HEK293 (cell line): ENCODE measurements around the gene ARMH3.

ENCODE experiments used
- CTCF ChIA-PET: fragments of 350-600 bp; formaldehyde crosslinking; extraction: SDS; loops from one replicate; lab custom pipeline; 2021; ENCODE audit warnings: antibody characterized with exemption; lab: Yijun Ruan, JAX
- POLR2A ChIA-PET: fragments of 300-600 bp; formaldehyde crosslinking; extraction: SDS; loops from one replicate; lab custom pipeline; 2020; ENCODE audit warnings: antibody characterized with exemption, inconsistent platforms; lab: Yijun Ruan, JAX
- H3K27ac ChIP-seq: fragments of 200-500 bp; sonication (Bioruptor generic); 2 replicates; pipeline ENCODE4 v1.5.1; 2014; ENCODE audit warnings: low read depth, low read length, control low read depth, inconsistent platforms; ENCODE audit errors: extremely low read depth
- H3K36me3 ChIP-seq, 2 experiments: fragments of 200-500 bp in 1 of 2; sonication (Bioruptor generic) in 1 of 2; 1 replicate in 1 of 2; 2 replicates in 1 of 2; pipeline ENCODE4 v1.5.1; 2014 to 2017; ENCODE audit warnings: inconsistent platforms in 2 of 2, low read length in 2 of 2; ENCODE audit not compliant: control insufficient read depth in 2 of 2, insufficient read depth in 1 of 2
- H3K4me1 ChIP-seq: fragments of 200-500 bp; sonication (Bioruptor generic); 2 replicates; pipeline ENCODE4 v1.5.1; 2014; ENCODE audit warnings: mild to moderate bottlenecking, low read length, inconsistent platforms; ENCODE audit not compliant: control insufficient read depth, insufficient read depth
- H3K4me3 ChIP-seq: 2 replicates; pipeline ENCODE4 v1.5.1; 2011; ENCODE audit warnings: low read depth, mild to moderate bottlenecking, control low read depth, low read length, moderate library complexity
- H3K9me3 ChIP-seq: fragments of 200-500 bp; sonication (Bioruptor generic); 2 replicates; pipeline ENCODE4 v1.5.1; 2014; ENCODE audit warnings: low read depth, low read length, inconsistent platforms; ENCODE audit not compliant: control insufficient read depth, insufficient read depth
- BCL11B ChIP-seq: fragments of 450-650 bp; formaldehyde crosslinking; IDR thresholded peaks from 2 replicates; pipeline ENCODE4 v1.5.1; 2016; ENCODE audit warnings: low read depth, missing biosample characterization, missing genetic modification characterization
- HOXD13 ChIP-seq: sonication (generic); formaldehyde crosslinking; IDR thresholded peaks from 2 replicates; pipeline ENCODE4 v1.8.0; 2022; ENCODE audit warnings: missing genetic modification reagents, borderline replicate concordance
- KLF16 ChIP-seq: fragments of 450-650 bp; formaldehyde crosslinking; IDR thresholded peaks from 2 replicates; pipeline ENCODE4 v1.5.1; 2017; ENCODE audit warnings: missing biosample characterization, missing genetic modification characterization
- MEIS1 ChIP-seq: sonication (generic); formaldehyde crosslinking; IDR thresholded peaks from 2 replicates; pipeline ENCODE4 v1.8.1; 2022; ENCODE audit warnings: missing genetic modification reagents, mild to moderate bottlenecking, borderline replicate concordance
- MYNN ChIP-seq: fragments of 450-650 bp; formaldehyde crosslinking; IDR thresholded peaks from 2 replicates; pipeline ENCODE4 v1.5.1; 2016; ENCODE audit warnings: missing biosample characterization, missing genetic modification characterization, borderline replicate concordance
- OSR2 ChIP-seq: fragments of 450-650 bp; formaldehyde crosslinking; IDR thresholded peaks from 2 replicates; pipeline ENCODE4 v1.5.1; 2016; ENCODE audit warnings: missing biosample characterization, missing genetic modification characterization
- SALL2 ChIP-seq: fragments of 450-650 bp; formaldehyde crosslinking; IDR thresholded peaks from 2 replicates; pipeline ENCODE4 v1.5.0; 2017; ENCODE audit warnings: missing biosample characterization, mild to moderate bottlenecking, missing genetic modification characterization, borderline replicate concordance
- SP7 ChIP-seq: fragments of 450-650 bp; formaldehyde crosslinking; IDR thresholded peaks from 2 replicates; pipeline ENCODE4 v1.5.1; 2016; ENCODE audit warnings: missing biosample characterization, missing genetic modification characterization
- ZBTB17 ChIP-seq: fragments of 450-650 bp; formaldehyde crosslinking; IDR thresholded peaks from 2 replicates; pipeline ENCODE4 v1.5.1; 2016; ENCODE audit warnings: missing biosample characterization, missing genetic modification characterization
- ZBTB8A ChIP-seq: fragments of 450-650 bp; formaldehyde crosslinking; IDR thresholded peaks from 2 replicates; pipeline ENCODE4 v1.5.1; 2016; ENCODE audit warnings: missing biosample characterization, missing genetic modification characterization
- ZFP3 ChIP-seq: fragments of 450-650 bp; formaldehyde crosslinking; IDR thresholded peaks from 2 replicates; pipeline ENCODE4 v1.5.1; 2016; ENCODE audit warnings: low read depth, missing biosample characterization, missing genetic modification characterization
- ZNF121 ChIP-seq: fragments of 450-650 bp; formaldehyde crosslinking; IDR thresholded peaks from 2 replicates; pipeline ENCODE4 v1.5.1; 2016; ENCODE audit warnings: missing biosample characterization, missing genetic modification characterization
- ZNF157 ChIP-seq: fragments of 450-650 bp; formaldehyde crosslinking; IDR thresholded peaks from 2 replicates; pipeline ENCODE4 v1.5.1; 2016; ENCODE audit warnings: missing biosample characterization, missing genetic modification characterization
- ZNF184 ChIP-seq: fragments of 450-650 bp; IDR thresholded peaks from 2 replicates; pipeline ENCODE4 v1.5.1; 2018; ENCODE audit warnings: missing biosample characterization, mild to moderate bottlenecking, missing genetic modification characterization
- ZNF211 ChIP-seq: fragments of 450-650 bp; formaldehyde crosslinking; IDR thresholded peaks from 2 replicates; pipeline ENCODE4 v1.5.1; 2016; ENCODE audit warnings: low read depth, missing biosample characterization, missing genetic modification characterization
- ZNF366 ChIP-seq: fragments of 450-650 bp; formaldehyde crosslinking; conservative IDR thresholded peaks from 2 replicates; pipeline ENCODE4 v1.5.1; 2016; ENCODE audit warnings: missing biosample characterization, missing genetic modification characterization
- ZNF514 ChIP-seq: fragments of 450-650 bp; formaldehyde crosslinking; IDR thresholded peaks from 2 replicates; pipeline ENCODE4 v1.5.1; 2016; ENCODE audit warnings: missing biosample characterization, missing genetic modification characterization
- ZNF548 ChIP-seq: fragments of 450-650 bp; formaldehyde crosslinking; IDR thresholded peaks from 2 replicates; pipeline ENCODE4 v1.5.1; 2016; ENCODE audit warnings: missing biosample characterization, missing genetic modification characterization
- ZSCAN16 ChIP-seq: fragments of 450-650 bp; formaldehyde crosslinking; IDR thresholded peaks from 2 replicates; pipeline ENCODE4 v1.5.1; 2016; ENCODE audit warnings: missing biosample characterization, missing genetic modification characterization
- TF ChIP-seq, protein P1 (sequence below): fragments of 450-650 bp; formaldehyde crosslinking; IDR thresholded peaks from 2 replicates; pipeline ENCODE4 v1.5.1; 2016; ENCODE audit warnings: missing biosample characterization, missing genetic modification characterization
- TF ChIP-seq, protein P2 (sequence below): fragments of 450-650 bp; formaldehyde crosslinking; IDR thresholded peaks from 2 replicates; pipeline ENCODE4 v1.5.1; 2016; ENCODE audit warnings: missing biosample characterization, missing genetic modification characterization
- TF ChIP-seq, protein P3 (sequence below): fragments of 450-650 bp; formaldehyde crosslinking; IDR thresholded peaks from 2 replicates; pipeline ENCODE4 v1.5.1; 2016; ENCODE audit warnings: missing biosample characterization, missing genetic modification characterization
- TF ChIP-seq, protein P4 (sequence below): fragments of 450-650 bp; formaldehyde crosslinking; IDR thresholded peaks from 2 replicates; pipeline ENCODE4 v1.5.1; 2017; ENCODE audit warnings: missing biosample characterization, missing genetic modification characterization

ARMH3 gene

DNA sequence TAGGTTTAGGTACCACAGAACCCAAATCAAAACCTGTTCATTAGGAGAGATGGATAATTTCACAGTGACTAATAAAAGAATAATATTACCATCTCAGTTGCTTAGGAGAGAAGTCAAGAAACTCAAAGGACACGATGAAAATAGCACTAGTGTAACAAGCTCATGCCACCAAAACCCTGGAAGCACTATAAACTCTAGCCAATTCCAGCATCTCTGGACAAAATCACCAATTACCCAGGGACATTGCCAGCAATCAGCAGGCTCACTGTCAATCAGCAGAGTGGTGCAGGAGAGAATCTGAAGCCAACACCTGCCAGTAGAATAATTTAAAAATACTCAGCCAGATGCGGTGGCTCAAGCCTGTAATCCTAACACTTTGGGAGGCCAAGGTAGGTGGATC is 88.9 kb downstream of the ARMH3 start:
- no peak overlapping the region for H3K27ac ChIP-seq
- CTCF ChIA-PET = interaction anchor here (1.1 kb wide), 1 partner anchor 77 kb away, joined by 3 read pairs; no protein-coding TSS in a partner anchor
- no peaks in the 10 kb centered on the region for H3K9me3 ChIP-seq
- peaks cover 20 to 31% of the 10 kb centered on the region in 2 experiments for H3K36me3 ChIP-seq
- peaks cover 6% of the 10 kb centered on the region for H3K4me1 ChIP-seq
- no peak overlapping the region for H3K4me3 ChIP-seq
- no peak for TF ChIP-seq ZNF548 (tag by site-specific recombination)
- no peak for TF ChIP-seq KLF16 (tag by site-specific recombination)
- TF ChIP-seq SP7 (tag by site-specific recombination) = no peak
- no peak for TF ChIP-seq ZNF366 (tag by site-specific recombination)
- no peak for TF ChIP-seq ZNF121 (tag by site-specific recombination)
- no peak for TF ChIP-seq ZFP3 (tag by site-specific recombination)
- TF ChIP-seq, protein P1, sequence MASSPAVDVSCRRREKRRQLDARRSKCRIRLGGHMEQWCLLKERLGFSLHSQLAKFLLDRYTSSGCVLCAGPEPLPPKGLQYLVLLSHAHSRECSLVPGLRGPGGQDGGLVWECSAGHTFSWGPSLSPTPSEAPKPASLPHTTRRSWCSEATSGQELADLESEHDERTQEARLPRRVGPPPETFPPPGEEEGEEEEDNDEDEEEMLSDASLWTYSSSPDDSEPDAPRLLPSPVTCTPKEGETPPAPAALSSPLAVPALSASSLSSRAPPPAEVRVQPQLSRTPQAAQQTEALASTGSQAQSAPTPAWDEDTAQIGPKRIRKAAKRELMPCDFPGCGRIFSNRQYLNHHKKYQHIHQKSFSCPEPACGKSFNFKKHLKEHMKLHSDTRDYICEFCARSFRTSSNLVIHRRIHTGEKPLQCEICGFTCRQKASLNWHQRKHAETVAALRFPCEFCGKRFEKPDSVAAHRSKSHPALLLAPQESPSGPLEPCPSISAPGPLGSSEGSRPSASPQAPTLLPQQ (tag by site-specific recombination) = no peak
- no peak for TF ChIP-seq ZNF157 (tag by site-specific recombination)
- no peak for TF ChIP-seq ZNF184
- POLR2A ChIA-PET = no interaction called here

DNA sequence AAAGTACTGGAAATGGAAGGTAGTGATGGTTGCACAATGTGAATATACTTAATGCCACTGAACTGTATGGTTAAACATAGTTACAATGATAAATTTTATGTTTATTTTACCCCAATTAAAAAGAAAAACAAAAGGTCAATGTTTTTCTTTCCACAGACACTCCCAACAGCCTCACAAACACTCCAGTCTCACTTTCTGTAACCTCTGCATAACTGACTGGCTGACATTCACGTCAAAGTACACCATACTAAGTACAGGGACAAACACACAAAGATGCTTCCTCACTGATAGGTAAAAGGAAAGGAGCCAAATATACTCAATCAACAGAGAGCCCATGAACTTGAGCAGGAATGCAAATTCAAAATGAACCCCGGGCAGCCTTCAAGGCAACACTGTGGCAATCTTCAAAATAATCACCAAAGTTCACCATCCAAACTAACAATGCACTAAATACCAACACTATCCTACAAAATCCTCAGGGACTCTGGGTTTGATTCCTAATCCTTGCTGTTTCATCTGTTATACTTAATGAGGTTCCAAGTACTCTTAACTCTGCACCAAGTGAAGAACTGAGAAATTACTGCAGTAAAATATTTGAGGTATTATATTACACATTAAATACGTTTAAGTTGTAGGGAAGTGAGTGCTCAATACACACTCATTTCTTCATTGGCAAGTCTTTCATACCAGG is 90.8 kb downstream of the ARMH3 start:
- no peak overlapping the region for H3K27ac ChIP-seq
- no peak overlapping the region for H3K4me3 ChIP-seq
- TF ChIP-seq ZNF211 (tag by site-specific recombination) = no peak
- no peak for TF ChIP-seq MYNN
- TF ChIP-seq, protein P2, sequence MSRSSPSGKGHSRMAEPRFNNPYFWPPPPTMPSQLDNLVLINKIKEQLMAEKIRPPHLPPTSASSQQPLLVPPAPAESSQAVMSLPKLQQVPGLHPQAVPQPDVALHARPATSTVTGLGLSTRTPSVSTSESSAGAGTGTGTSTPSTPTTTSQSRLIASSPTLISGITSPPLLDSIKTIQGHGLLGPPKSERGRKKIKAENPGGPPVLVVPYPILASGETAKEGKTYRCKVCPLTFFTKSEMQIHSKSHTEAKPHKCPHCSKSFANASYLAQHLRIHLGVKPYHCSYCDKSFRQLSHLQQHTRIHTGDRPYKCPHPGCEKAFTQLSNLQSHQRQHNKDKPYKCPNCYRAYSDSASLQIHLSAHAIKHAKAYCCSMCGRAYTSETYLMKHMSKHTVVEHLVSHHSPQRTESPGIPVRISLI (tag by site-specific recombination) = no peak
- no peak for TF ChIP-seq SALL2
- TF ChIP-seq HOXD13 (CRISPR knock-in tag) = no peak
- TF ChIP-seq, protein P3, sequence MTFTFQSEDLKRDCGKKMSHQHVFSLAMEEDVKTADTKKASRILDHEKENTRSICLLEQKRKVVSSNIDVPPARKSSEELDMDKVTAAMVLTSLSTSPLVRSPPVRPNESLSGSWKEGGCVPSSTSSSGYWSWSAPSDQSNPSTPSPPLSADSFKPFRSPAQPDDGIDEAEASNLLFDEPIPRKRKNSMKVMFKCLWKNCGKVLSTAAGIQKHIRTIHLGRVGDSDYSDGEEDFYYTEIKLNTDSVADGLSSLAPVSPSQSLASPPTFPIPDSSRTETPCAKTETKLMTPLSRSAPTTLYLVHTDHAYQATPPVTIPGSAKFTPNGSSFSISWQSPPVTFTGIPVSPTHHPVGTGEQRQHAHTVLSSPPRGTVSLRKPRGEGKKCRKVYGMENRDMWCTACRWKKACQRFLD (tag by site-specific recombination) = no peak
- TF ChIP-seq BCL11B (tag by site-specific recombination) = no peak
- TF ChIP-seq ZSCAN16 = peak; percentile 89
- TF ChIP-seq ZBTB8A = no peak
- TF ChIP-seq OSR2 (tag by site-specific recombination) = no peak
- no peak for TF ChIP-seq ZNF514
- peak; percentile 91 for TF ChIP-seq ZBTB17 (tag by site-specific recombination)
- TF ChIP-seq, protein P4, sequence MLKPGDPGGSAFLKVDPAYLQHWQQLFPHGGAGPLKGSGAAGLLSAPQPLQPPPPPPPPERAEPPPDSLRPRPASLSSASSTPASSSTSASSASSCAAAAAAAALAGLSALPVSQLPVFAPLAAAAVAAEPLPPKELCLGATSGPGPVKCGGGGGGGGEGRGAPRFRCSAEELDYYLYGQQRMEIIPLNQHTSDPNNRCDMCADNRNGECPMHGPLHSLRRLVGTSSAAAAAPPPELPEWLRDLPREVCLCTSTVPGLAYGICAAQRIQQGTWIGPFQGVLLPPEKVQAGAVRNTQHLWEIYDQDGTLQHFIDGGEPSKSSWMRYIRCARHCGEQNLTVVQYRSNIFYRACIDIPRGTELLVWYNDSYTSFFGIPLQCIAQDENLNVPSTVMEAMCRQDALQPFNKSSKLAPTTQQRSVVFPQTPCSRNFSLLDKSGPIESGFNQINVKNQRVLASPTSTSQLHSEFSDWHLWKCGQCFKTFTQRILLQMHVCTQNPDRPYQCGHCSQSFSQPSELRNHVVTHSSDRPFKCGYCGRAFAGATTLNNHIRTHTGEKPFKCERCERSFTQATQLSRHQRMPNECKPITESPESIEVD (tag by site-specific recombination) = peak; percentile 26
- TF ChIP-seq MEIS1 = no peak
- TF ChIP-seq, all 188 proteins: peak for 3
- Histone ChIP-seq H3K36me3 (peaks cover 5 to 18% of the 10 kb centered on the region in 2 experiments), H3K4me1 (peaks cover 11% of the 10 kb centered on the region), H3K9me3 (no peaks in the 10 kb centered on the region)
- POLR2A ChIA-PET = interaction anchor here (0.7 kb wide), 2 partner anchors 30 to 187 kb away, joined by 3 to 4 read pairs; no protein-coding TSS in a partner anchor
- CTCF ChIA-PET = no interaction called here
